IMR-90 (cell line): Measurements from ENCODE around the gene CDH13. TPM values are rescaled to one million over a fixed set of nuclear protein-coding genes. Genes with fewer than 3 reads are reported as not detected.

Source experiments
- ATAC-seq: fragments of 200-7000 bp; cut with Tn5 transposase; 2 replicates; pipeline ENCODE4 v1.9.1; 2020; ENCODE audit warnings: low read depth, mild to moderate bottlenecking, moderate library complexity
- BruUV-seq: library from RNA; stranded (reverse); fragments of 400-500 nt; replicated peaks from 2 replicates; lab custom pipeline; 2021; lab: Mats Ljungman, UMichigan
- CTCF ChIA-PET: fragments of 300-600 bp; formaldehyde crosslinking; extraction: SDS; loops from one replicate; lab custom pipeline; 2021; ENCODE audit warnings: antibody characterized with exemption; lab: Yijun Ruan, JAX
- POLR2A ChIA-PET: fragments of 300-600 bp; sonication (Branson Sonifier 250); formaldehyde crosslinking; loops from one replicate; lab custom pipeline; 2022; ENCODE audit warnings: antibody characterized with exemption; ENCODE audit not compliant: unreplicated experiment; lab: Charles Lee
- DNase-seq: peaks from one replicate; pipeline ENCODE4 v3.0.0; 2013
- H2AFZ ChIP-seq: replicated peaks from 2 replicates; pipeline ENCODE3; 2013; ENCODE audit warnings: low read length, mild to moderate bottlenecking; ENCODE audit not compliant: poor library complexity
- H2AK5ac ChIP-seq: 2 replicates; pipeline ENCODE4 v1.6.1; 2013; ENCODE audit warnings: low read depth, low read length, inconsistent platforms
- H2AK9ac ChIP-seq: replicated peaks from 2 replicates; pipeline ENCODE3; 2013; ENCODE audit warnings: mild to moderate bottlenecking, low read depth, low read length, moderate library complexity; ENCODE audit not compliant: poor library complexity
- H2BK120ac ChIP-seq: 2 replicates; pipeline ENCODE4 v1.6.1; 2013; ENCODE audit warnings: low read depth, low read length, inconsistent platforms
- H2BK15ac ChIP-seq: 3 replicates; pipeline ENCODE4 v1.6.1; 2013; ENCODE audit warnings: low read depth, low read length, inconsistent platforms
- H2BK20ac ChIP-seq: 2 replicates; pipeline ENCODE4 v1.6.1; 2013; ENCODE audit warnings: low read depth, mild to moderate bottlenecking, inconsistent platforms, low read length, moderate library complexity
- H2BK5ac ChIP-seq: 2 replicates; pipeline ENCODE4 v1.6.1; 2013; ENCODE audit warnings: mild to moderate bottlenecking, low read depth, low read length, inconsistent platforms; ENCODE audit not compliant: poor library complexity, severe bottlenecking
- H3K14ac ChIP-seq: replicated peaks from 2 replicates; pipeline ENCODE4 v1.6.1; 2013; ENCODE audit warnings: low read depth, low read length, inconsistent platforms
- H3K18ac ChIP-seq: 2 replicates; pipeline ENCODE4 v1.6.1; 2013; ENCODE audit warnings: low read depth, low read length, control low read depth
- H3K23ac ChIP-seq: 2 replicates; pipeline ENCODE4 v1.6.1; 2013; ENCODE audit warnings: low read depth, low read length, inconsistent platforms
- H3K27ac ChIP-seq: 2 replicates; pipeline ENCODE4 v1.5.1; 2013; ENCODE audit warnings: mild to moderate bottlenecking, control low read depth, low read length; ENCODE audit not compliant: insufficient read depth
- H3K27me3 ChIP-seq: 2 replicates; pipeline ENCODE4 v1.6.1; 2013; ENCODE audit warnings: low read length; ENCODE audit not compliant: control insufficient read depth, insufficient read depth
- H3K36me3 ChIP-seq: 2 replicates; pipeline ENCODE4 v1.6.1; 2013; ENCODE audit warnings: low read length, mixed read lengths; ENCODE audit not compliant: control insufficient read depth, insufficient read depth
- H3K4ac ChIP-seq: 2 replicates; pipeline ENCODE4 v1.6.1; 2013; ENCODE audit warnings: low read depth, low read length, inconsistent platforms
- H3K4me1 ChIP-seq: 2 replicates; pipeline ENCODE4 v1.6.1; 2013; ENCODE audit warnings: low read length, mixed read lengths; ENCODE audit not compliant: control insufficient read depth, insufficient read depth
- H3K4me2 ChIP-seq: 2 replicates; pipeline ENCODE4 v1.6.1; 2013; ENCODE audit warnings: low read depth, mild to moderate bottlenecking, control low read depth, low read length, moderate library complexity
- H3K4me3 ChIP-seq: 2 replicates; pipeline ENCODE4 v1.5.1; 2013; ENCODE audit warnings: low read depth, mild to moderate bottlenecking, control low read depth, low read length, moderate library complexity; ENCODE audit not compliant: insufficient read depth
- H3K56ac ChIP-seq: 2 replicates; pipeline ENCODE4 v1.6.1; 2013; ENCODE audit warnings: low read length, inconsistent platforms; ENCODE audit not compliant: insufficient read depth; ENCODE audit errors: extremely low read depth
- H3K79me1 ChIP-seq, 2 experiments: 2 replicates each; pipeline ENCODE4 v1.6.1; 2013; ENCODE audit warnings: low read length in 2 of 2, inconsistent platforms in 1 of 2, low read depth in 1 of 2
- H3K9ac ChIP-seq: 2 replicates; pipeline ENCODE4 v1.6.1; 2013; ENCODE audit warnings: low read depth, low read length, control low read depth
- H3K9me1 ChIP-seq: 2 replicates; pipeline ENCODE4 v1.6.1; 2013; ENCODE audit warnings: low read length, inconsistent platforms; ENCODE audit not compliant: insufficient read depth
- H3K9me3 ChIP-seq: 2 replicates; pipeline ENCODE4 v1.6.1; 2013; ENCODE audit warnings: low read length; ENCODE audit not compliant: control insufficient read depth, insufficient read depth
- H4K20me1 ChIP-seq: 2 replicates; pipeline ENCODE4 v1.6.1; 2013; ENCODE audit warnings: low read length, inconsistent platforms; ENCODE audit not compliant: insufficient read depth
- H4K5ac ChIP-seq: 2 replicates; pipeline ENCODE4 v1.6.1; 2013; ENCODE audit warnings: mild to moderate bottlenecking, low read depth, low read length, control low read depth
- H4K8ac ChIP-seq, 2 experiments: 2 replicates each; pipeline ENCODE4 v1.6.1; 2013; ENCODE audit warnings: low read depth in 2 of 2, low read length in 2 of 2, control low read depth in 1 of 2, inconsistent platforms in 1 of 2
- H4K91ac ChIP-seq: 2 replicates; pipeline ENCODE4 v1.6.1; 2013; ENCODE audit warnings: low read depth, low read length, inconsistent platforms; ENCODE audit not compliant: insufficient read depth
- BHLHE40 ChIP-seq: fragments of 150-350 bp; IDR thresholded peaks from 2 replicates; pipeline ENCODE4 v1.6.1; 2016; ENCODE audit warnings: mild to moderate bottlenecking, low read depth, low read length
- CEBPB ChIP-seq: IDR thresholded peaks from 2 replicates; pipeline ENCODE4 v1.6.1; 2012; ENCODE audit warnings: low read depth, low read length, improper control_type of control experiment
- CHD1 ChIP-seq: IDR thresholded peaks from 2 replicates; pipeline ENCODE4 v1.6.1; 2012; ENCODE audit warnings: low read depth, low read length, improper control_type of control experiment
- MAFK ChIP-seq: IDR thresholded peaks from 2 replicates; pipeline ENCODE4 v1.6.1; 2012; ENCODE audit warnings: low read depth, low read length, improper control_type of control experiment
- MAZ ChIP-seq: IDR thresholded peaks from 2 replicates; pipeline ENCODE4 v1.6.1; 2012; ENCODE audit warnings: low read depth, mild to moderate bottlenecking, low read length, improper control_type of control experiment, moderate library complexity, borderline replicate concordance
- MXI1 ChIP-seq: IDR thresholded peaks from 2 replicates; pipeline ENCODE4 v1.6.1; 2012; ENCODE audit warnings: low read depth, mild to moderate bottlenecking, low read length, moderate library complexity, borderline replicate concordance
- NFE2L2 ChIP-seq: fragments of 150-350 bp; IDR thresholded peaks from 2 replicates; pipeline ENCODE4 v1.6.1; 2016; ENCODE audit warnings: low read depth, mild to moderate bottlenecking, low read length
- POLR2A ChIP-seq: IDR thresholded peaks from 2 replicates; pipeline ENCODE4 v1.6.1; 2012; ENCODE audit warnings: mild to moderate bottlenecking, low read depth, low read length
- RAD21 ChIP-seq: IDR thresholded peaks from 2 replicates; pipeline ENCODE4 v1.6.1; 2012; ENCODE audit warnings: low read length, improper control_type of control experiment
- RCOR1 ChIP-seq: IDR thresholded peaks from 2 replicates; pipeline ENCODE4 v1.6.1; 2012; ENCODE audit warnings: mild to moderate bottlenecking, low read length, improper control_type of control experiment; ENCODE audit not compliant: insufficient replicate concordance
- RFX5 ChIP-seq: IDR thresholded peaks from 2 replicates; pipeline ENCODE4 v1.8.0; 2012; ENCODE audit warnings: low read depth, mild to moderate bottlenecking, low read length, moderate library complexity
- SMC3 ChIP-seq: fragments of 150-350 bp; IDR thresholded peaks from 2 replicates; pipeline ENCODE4 v1.6.1; 2016; ENCODE audit warnings: low read depth, mild to moderate bottlenecking, antibody characterized with exemption, low read length, moderate library complexity
- whole genome bisulfite sequencing, 2 experiments: methylation state at CpG; one replicate each; pipeline versions ENCODE4 v1.1.5 to v1.1.7; 2013; ENCODE audit warnings: missing lambda C conversion rate in 2 of 2; ENCODE audit not compliant: insufficient read length in 1 of 2; ENCODE audit errors: extremely low coverage in 2 of 2; 5-methylcytosine and 5-hydroxymethylcytosine counted together
- dilution Hi-C: fragments of 300-500 bp; cut with HindIII; formaldehyde crosslinking; loops from one replicate; pipeline ENCODE4 v1.14.3; 2018; ENCODE audit warnings: low sequenced_read_pairs; ENCODE audit not compliant: unreplicated experiment
- in situ Hi-C: fragments of 300-500 bp; cut with MboI; formaldehyde crosslinking; loops from 3 replicates; pipeline ENCODE4 v1.14.3; 2019; ENCODE audit warnings: low sequenced_read_pairs, inconsistent platforms, mixed read lengths
- intact Hi-C: fragments of 100-400 bp; cut with micrococcal nuclease; formaldehyde crosslinking; loops from 2 replicates; pipeline ENCODE4 v1.10.0; 2022
- polyA plus RNA-seq, 3 experiments: library from polyadenylated mRNA; depleted of rRNA; stranded (reverse); fragments of >200 nt; gene quantifications; 2 replicates each; pipeline ENCODE4 v1.2.3, GENCODE V29; 2012; ENCODE audit warnings: low replicate concordance in 1 of 3
- total RNA-seq: library from RNA; depleted of rRNA; stranded (reverse); fragments of >200 nt; gene quantifications from 2 replicates; pipeline ENCODE4 v1.2.3, GENCODE V29; 2012
- TF ChIP-seq, protein P1 (sequence below): fragments of 150-350 bp; IDR thresholded peaks from 2 replicates; pipeline ENCODE4 v1.6.1; 2016; ENCODE audit warnings: low read depth, mild to moderate bottlenecking, low read length, moderate library complexity, borderline replicate concordance
- TF ChIP-seq, protein P2 (sequence below): fragments of 150-350 bp; IDR thresholded peaks from 2 replicates; pipeline ENCODE4 v1.6.1; 2017; ENCODE audit warnings: mild to moderate bottlenecking, antibody characterized with exemption, low read length, low read depth
- TF ChIP-seq, protein P3 (sequence below): conservative IDR thresholded peaks from 2 replicates; pipeline ENCODE4 v1.5.1; 2012; ENCODE audit warnings: mild to moderate bottlenecking, low read depth, low read length, improper control_type of control experiment

Gene CDH13
- total and polyA plus RNA-seq, 2 of the 4 experiments (the other 2 are of a cell fraction): 61.6 to 74.7 TPM

DNA sequence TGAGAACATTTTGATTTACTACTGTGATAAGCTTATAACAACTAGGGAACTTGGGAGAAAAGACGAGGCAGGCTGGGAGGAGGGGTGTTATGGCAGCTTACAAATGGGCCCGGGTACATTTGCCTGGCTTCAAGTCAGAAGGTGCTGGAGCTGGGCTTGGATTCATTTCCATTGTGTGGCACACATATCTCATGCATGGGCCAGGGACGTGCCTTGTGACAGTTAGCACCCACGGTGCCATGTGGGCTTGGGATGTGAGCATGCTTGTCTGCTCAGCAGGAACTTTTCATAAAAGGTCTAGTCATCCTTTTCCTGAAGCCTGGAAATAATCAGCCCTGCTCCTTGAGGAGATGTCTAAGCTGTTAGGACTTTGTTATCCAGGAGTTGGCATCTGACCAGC lies 572.2 kb downstream of the CDH13 start:
- in situ Hi-C loops: no loop called here
- dilution Hi-C loops: no loop called here
- Histone ChIP-seq H3K27me3 (no peaks in the 10 kb centered on the region), H3K79me1 (0 out of 4 replicates have a peak, but pooled peaks cover 0 to 3% of the 10 kb centered on the region in 2 experiments), H3K56ac (no peak overlapping the region), H4K20me1 (no peaks in the 10 kb centered on the region), H3K4ac (no peak overlapping the region), H3K9me1 (no peaks in the 10 kb centered on the region), H3K9ac (no peak overlapping the region), H3K4me3 (no peak overlapping the region), H2AK9ac (peak overlapping the region; percentile 10), H3K27ac (no peak overlapping the region), H2AFZ (no peak overlapping the region), H3K4me1 (no peaks in the 10 kb centered on the region), H3K4me2 (no peak overlapping the region), H4K91ac (no peak overlapping the region), H2BK15ac (no peak overlapping the region), H2BK5ac (no peak overlapping the region), H3K14ac (no peak overlapping the region), H3K23ac (no peak overlapping the region), H4K5ac (no peak overlapping the region), H2BK20ac (no peak overlapping the region), H2BK120ac (no peak overlapping the region), H3K36me3 (no peaks in the 10 kb centered on the region), H3K9me3 (no peaks in the 10 kb centered on the region), H4K8ac (no peak overlapping the region), H2AK5ac (no peak overlapping the region), H3K18ac (no peak overlapping the region)
- DNase-seq: no peak
- ChIA-PET POLR2A (no interaction called here), CTCF (no interaction called here)
- BruUV-seq: no TSS peak
- TF ChIP-seq MXI1 (no peak), RAD21 (no peak), CEBPB (no peak), BHLHE40 (no peak), POLR2A (no peak), RFX5 (no peak), NFE2L2 (no peak), SMC3 (no peak), MAZ (no peak), RCOR1 (no peak), MAFK (no peak), CHD1 (no peak)
- TF ChIP-seq, protein P1, sequence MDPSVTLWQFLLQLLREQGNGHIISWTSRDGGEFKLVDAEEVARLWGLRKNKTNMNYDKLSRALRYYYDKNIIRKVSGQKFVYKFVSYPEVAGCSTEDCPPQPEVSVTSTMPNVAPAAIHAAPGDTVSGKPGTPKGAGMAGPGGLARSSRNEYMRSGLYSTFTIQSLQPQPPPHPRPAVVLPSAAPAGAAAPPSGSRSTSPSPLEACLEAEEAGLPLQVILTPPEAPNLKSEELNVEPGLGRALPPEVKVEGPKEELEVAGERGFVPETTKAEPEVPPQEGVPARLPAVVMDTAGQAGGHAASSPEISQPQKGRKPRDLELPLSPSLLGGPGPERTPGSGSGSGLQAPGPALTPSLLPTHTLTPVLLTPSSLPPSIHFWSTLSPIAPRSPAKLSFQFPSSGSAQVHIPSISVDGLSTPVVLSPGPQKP: no peak
- TF ChIP-seq, protein P2, sequence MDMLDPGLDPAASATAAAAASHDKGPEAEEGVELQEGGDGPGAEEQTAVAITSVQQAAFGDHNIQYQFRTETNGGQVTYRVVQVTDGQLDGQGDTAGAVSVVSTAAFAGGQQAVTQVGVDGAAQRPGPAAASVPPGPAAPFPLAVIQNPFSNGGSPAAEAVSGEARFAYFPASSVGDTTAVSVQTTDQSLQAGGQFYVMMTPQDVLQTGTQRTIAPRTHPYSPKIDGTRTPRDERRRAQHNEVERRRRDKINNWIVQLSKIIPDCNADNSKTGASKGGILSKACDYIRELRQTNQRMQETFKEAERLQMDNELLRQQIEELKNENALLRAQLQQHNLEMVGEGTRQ: no peak
- TF ChIP-seq, protein P3, sequence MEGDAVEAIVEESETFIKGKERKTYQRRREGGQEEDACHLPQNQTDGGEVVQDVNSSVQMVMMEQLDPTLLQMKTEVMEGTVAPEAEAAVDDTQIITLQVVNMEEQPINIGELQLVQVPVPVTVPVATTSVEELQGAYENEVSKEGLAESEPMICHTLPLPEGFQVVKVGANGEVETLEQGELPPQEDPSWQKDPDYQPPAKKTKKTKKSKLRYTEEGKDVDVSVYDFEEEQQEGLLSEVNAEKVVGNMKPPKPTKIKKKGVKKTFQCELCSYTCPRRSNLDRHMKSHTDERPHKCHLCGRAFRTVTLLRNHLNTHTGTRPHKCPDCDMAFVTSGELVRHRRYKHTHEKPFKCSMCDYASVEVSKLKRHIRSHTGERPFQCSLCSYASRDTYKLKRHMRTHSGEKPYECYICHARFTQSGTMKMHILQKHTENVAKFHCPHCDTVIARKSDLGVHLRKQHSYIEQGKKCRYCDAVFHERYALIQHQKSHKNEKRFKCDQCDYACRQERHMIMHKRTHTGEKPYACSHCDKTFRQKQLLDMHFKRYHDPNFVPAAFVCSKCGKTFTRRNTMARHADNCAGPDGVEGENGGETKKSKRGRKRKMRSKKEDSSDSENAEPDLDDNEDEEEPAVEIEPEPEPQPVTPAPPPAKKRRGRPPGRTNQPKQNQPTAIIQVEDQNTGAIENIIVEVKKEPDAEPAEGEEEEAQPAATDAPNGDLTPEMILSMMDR: no peak
- intact Hi-C loops: no loop called here
- no CpG with 5 or more reads among the region's 4 CpGs for WGBS, 2 experiments
- ATAC-seq: no peak
